Right renal cortex interstitium (tissue), 3 donors: ENCODE data around the gene PCBP2. TPM values are rescaled to one million over a fixed set of nuclear protein-coding genes. Genes with fewer than 3 reads are reported as not detected.
"Not testable (repeated sequence)": the region's sequence is repeated elsewhere in the genome, so short reads cannot be mapped to it uniquely, and the experiment has no call there.

Source experiments
- DNase-seq, 3 donors: peaks; one replicate each; pipeline ENCODE4 v3.0.0-alpha.2; 2013; ENCODE audit warnings: low read depth in 3 of 3, low spot score in 2 of 3
- polyA plus RNA-seq, 3 donors: library from polyadenylated mRNA; unstranded; fragments of 120-200 nt; gene quantifications; one replicate each; pipeline ENCODE4 v1.2.1, GENCODE V29; 2013; ENCODE audit not compliant: insufficient read length in 3 of 3

The PCBP2 gene
- polyA plus RNA-seq, 3 donors: 1,108 to 1,139 (median 1,109) TPM

- DNase-seq: no peak
Measured at GRCh38 chr12:53467880-53468279, 16.0 kb downstream of the PCBP2 start.

GRCh38 chr12:53468282-53468681, 16.4 kb downstream of the PCBP2 start:
- no peak for DNase-seq

- DNase-seq: no peak
Measured at GRCh38 chr12:53472056-53472582, 20.2 kb downstream of the PCBP2 start.

- DNase-seq: no peak
Measured at GRCh38 chr12:53474077-53474476, 22.2 kb downstream of the PCBP2 start.

GRCh38 chr12:53474819-53475218, 22.9 kb downstream of the PCBP2 start:
- no peak for DNase-seq

GRCh38 chr12:53476769-53477209, 24.9 kb downstream of the PCBP2 start:
- no peak for DNase-seq

GRCh38 chr12:53478865-53479264, 27.0 kb downstream of the PCBP2 start:
- no peak for DNase-seq

GRCh38 chr12:53479331-53479730, 27.4 kb downstream of the PCBP2 start:
- DNase-seq: no peak

- no peak for DNase-seq
Measured at GRCh38 chr12:53480491-53481442, 28.9 kb downstream of the PCBP2 start.

- DNase-seq: not testable (repeated sequence)
Measured at GRCh38 chr12:53481458-53481857, 29.6 kb downstream of the PCBP2 start.

GRCh38 chr12:53481939-53482586, 30.2 kb downstream of the PCBP2 start:
- no peak for DNase-seq

GRCh38 chr12:53482626-53483168, 30.8 kb downstream of the PCBP2 start:
- no peak for DNase-seq

GRCh38 chr12:53483225-53483978, 31.5 kb downstream of the PCBP2 start:
- no peak for DNase-seq

- DNase-seq: no peak
Measured at GRCh38 chr12:53483979-53484377, 32.1 kb downstream of the PCBP2 start.

- no peak for DNase-seq
Measured at GRCh38 chr12:53484686-53485575, 33.0 kb downstream of the PCBP2 start.

GRCh38 chr12:53485955-53486735, 34.2 kb downstream of the PCBP2 start:
- no peak for DNase-seq

GRCh38 chr12:53486736-53487487, 35.0 kb downstream of the PCBP2 start:
- DNase-seq: no peak

- DNase-seq: no peak
Measured at GRCh38 chr12:53489242-53489864, 37.5 kb downstream of the PCBP2 start.
